SK-N-SH (cell line): ENCODE measurements around the gene ARFIP1. TPM values are rescaled to one million over a fixed set of nuclear protein-coding genes. Genes with fewer than 3 reads are reported as not detected.

ENCODE experiments used
- CTCF ChIA-PET: fragments of 300-600, 350-600 bp; formaldehyde crosslinking; extraction: SDS; loops from one replicate; lab custom pipeline; 2021; lab: Yijun Ruan, JAX
- POLR2A ChIA-PET: fragments of 350-600 bp; sonication (Branson Sonifier 250); formaldehyde crosslinking; extraction: SDS; loops from one replicate; lab custom pipeline; 2020; ENCODE audit warnings: antibody characterized with exemption, inconsistent platforms; lab: Yijun Ruan, JAX
- DNase-seq: peaks from one replicate; pipeline ENCODE4 v3.0.0; 2012
- H2AFZ ChIP-seq: fragments of 200-600 bp; sonication (generic); 2 replicates; pipeline ENCODE4 v1.8.1; 2016; ENCODE audit warnings: antibody characterized with exemption, mild to moderate bottlenecking, low read depth
- H3F3A ChIP-seq: fragments of 200-600 bp; sonication (generic); replicated peaks from 2 replicates; pipeline ENCODE3; 2016; ENCODE audit warnings: antibody characterized with exemption, mild to moderate bottlenecking; ENCODE audit not compliant: insufficient read depth
- H3K27ac ChIP-seq, 2 experiments: fragments of 200-500 bp in 1 of 2; fragments of 200-600 bp in 1 of 2; sonication (Bioruptor generic) in 1 of 2; sonication (generic), shearing (Covaris generic) in 1 of 2; 2 replicates each; pipeline versions ENCODE4 v1.5.1 to v1.6.1; 2014 to 2016; ENCODE audit warnings: low read depth in 2 of 2, inconsistent platforms in 1 of 2, low read length in 1 of 2, mild to moderate bottlenecking in 1 of 2, mixed read lengths in 1 of 2
- H3K27me3 ChIP-seq: fragments of 200-600 bp; sonication (generic), shearing (Covaris generic); 2 replicates; pipeline ENCODE4 v1.6.1; 2016; ENCODE audit warnings: mixed run types; ENCODE audit not compliant: insufficient read depth
- H3K36me3 ChIP-seq, 2 experiments: fragments of 200-500 bp in 1 of 2; fragments of 200-600 bp in 1 of 2; sonication (Bioruptor generic) in 1 of 2; sonication (generic) in 1 of 2; replicated peaks in 1 of 2; 2 replicates each; pipeline versions ENCODE3 to v1.5.1; 2014 to 2016; ENCODE audit warnings: low read length in 1 of 2, mild to moderate bottlenecking in 1 of 2; ENCODE audit not compliant: insufficient read depth in 2 of 2, control insufficient read depth in 1 of 2
- H3K4me1 ChIP-seq, 2 experiments: fragments of 200-500 bp in 1 of 2; fragments of 200-600 bp in 1 of 2; sonication (Bioruptor generic) in 1 of 2; sonication (generic), shearing (Covaris generic) in 1 of 2; 2 replicates each; pipeline versions ENCODE4 v1.5.1 to v1.6.1; 2014 to 2016; ENCODE audit warnings: low read depth in 1 of 2, low read length in 1 of 2, mixed run types in 1 of 2; ENCODE audit not compliant: insufficient read depth in 2 of 2, control insufficient read depth in 1 of 2
- H3K4me2 ChIP-seq: fragments of 200-600 bp; sonication (generic), shearing (Covaris generic); 2 replicates; pipeline ENCODE4 v1.6.1; 2017; ENCODE audit warnings: mixed run types
- H3K4me3 ChIP-seq, 2 experiments: fragments of 200-500 bp in 1 of 2; fragments of 200-600 bp in 1 of 2; sonication (Bioruptor generic) in 1 of 2; sonication (generic), shearing (Covaris generic) in 1 of 2; 2 replicates each; pipeline versions ENCODE4 v1.5.1 to v1.8.1; 2014 to 2016; ENCODE audit warnings: low read depth in 2 of 2, inconsistent platforms in 1 of 2, low read length in 1 of 2, mild to moderate bottlenecking in 1 of 2, mixed read lengths in 1 of 2, moderate library complexity in 1 of 2
- H3K79me2 ChIP-seq: fragments of 200-600 bp; sonication (generic); 2 replicates; pipeline ENCODE4 v1.8.1; 2017; ENCODE audit warnings: mild to moderate bottlenecking; ENCODE audit not compliant: insufficient read depth
- H3K9ac ChIP-seq: fragments of 200-600 bp; sonication (generic); 2 replicates; pipeline ENCODE4 v1.6.1; 2017; ENCODE audit warnings: mixed run types
- H3K9me2 ChIP-seq: fragments of 200-600 bp; sonication (generic); 2 replicates; pipeline ENCODE4 v1.6.1; 2017; ENCODE audit warnings: mixed run types
- H3K9me3 ChIP-seq: fragments of 200-600 bp; sonication (generic); 2 replicates; pipeline ENCODE4 v1.6.1; 2017; ENCODE audit warnings: mixed run types, mild to moderate bottlenecking, moderate library complexity
- H4K20me1 ChIP-seq: fragments of 200-600 bp; sonication (generic); 2 replicates; pipeline ENCODE4 v1.6.1; 2017; ENCODE audit warnings: mild to moderate bottlenecking, mixed run types; ENCODE audit not compliant: insufficient read depth
- FOSL2 ChIP-seq: IDR thresholded peaks from 2 replicates; pipeline ENCODE4 v1.4.0; 2012; ENCODE audit warnings: low read depth, mild to moderate bottlenecking, moderate library complexity, borderline replicate concordance
- FOXJ3 ChIP-seq: sonication (generic); formaldehyde crosslinking; IDR thresholded peaks from 2 replicates; pipeline ENCODE4 v1.5.1; 2020; ENCODE audit warnings: mild to moderate bottlenecking, missing genetic modification reagents
- GABPA ChIP-seq: IDR thresholded peaks from 2 replicates; pipeline ENCODE4 v1.4.0; 2012; ENCODE audit warnings: low read depth, mild to moderate bottlenecking
- GATA2 ChIP-seq: sonication (generic); formaldehyde crosslinking; IDR thresholded peaks from 2 replicates; pipeline ENCODE4 v1.5.0; 2020; ENCODE audit warnings: mild to moderate bottlenecking, missing genetic modification reagents
- JUND ChIP-seq: IDR thresholded peaks from 2 replicates; pipeline ENCODE4 v1.4.0; 2012
- POLR2AphosphoS5 ChIP-seq: IDR thresholded peaks from 2 replicates; pipeline ENCODE4 v1.6.1; 2012; ENCODE audit warnings: low read depth, low read length
- RAD21 ChIP-seq: IDR thresholded peaks from 2 replicates; pipeline ENCODE4 v1.6.1; 2012; ENCODE audit warnings: mild to moderate bottlenecking, low read length
- RCOR1 ChIP-seq: fragments of 150-350 bp; IDR thresholded peaks from 2 replicates; pipeline ENCODE4 v1.6.1; 2017; ENCODE audit warnings: antibody characterized with exemption, low read length
- RXRA ChIP-seq: IDR thresholded peaks from 2 replicates; pipeline ENCODE4 v1.4.0; 2012; ENCODE audit warnings: low read depth, mild to moderate bottlenecking, borderline replicate concordance
- SIN3A ChIP-seq: IDR thresholded peaks from 2 replicates; pipeline ENCODE4 v1.6.1; 2012; ENCODE audit warnings: low read depth, mild to moderate bottlenecking, low read length, moderate library complexity, borderline replicate concordance
- SMC3 ChIP-seq: IDR thresholded peaks from 2 replicates; pipeline ENCODE4 v1.6.1; 2012; ENCODE audit warnings: low read depth, low read length, improper control_type of control experiment
- WGBS: methylation state at CpG from one replicate; pipeline ENCODE4 v1.1.6; 2017; ENCODE audit warnings: low lambda C conversion rate; 5-methylcytosine and 5-hydroxymethylcytosine counted together
- polyA plus RNA-seq, 3 experiments: library from polyadenylated mRNA; depleted of rRNA; stranded (reverse); fragments of >200 nt; gene quantifications; 2 replicates each; pipeline ENCODE4 v1.2.3, GENCODE V29; 2012
- TF ChIP-seq, protein P1 (sequence below): fragments of 150-350 bp; IDR thresholded peaks from 2 replicates; pipeline ENCODE4 v1.6.1; 2016; ENCODE audit warnings: mild to moderate bottlenecking, low read depth, low read length
- TF ChIP-seq, protein P2 (sequence below): IDR thresholded peaks from 2 replicates; pipeline ENCODE4 v1.4.0; 2012; ENCODE audit warnings: low read depth, borderline replicate concordance
- TF ChIP-seq, protein P3 (sequence below): IDR thresholded peaks from 2 replicates; pipeline ENCODE4 v1.6.1; 2012; ENCODE audit warnings: mild to moderate bottlenecking, low read depth, low read length, moderate library complexity

The ARFIP1 gene
- polyA plus RNA-seq, 1 of the 3 experiments (the other 2 are of a cell fraction): 15.7 TPM

DNA sequence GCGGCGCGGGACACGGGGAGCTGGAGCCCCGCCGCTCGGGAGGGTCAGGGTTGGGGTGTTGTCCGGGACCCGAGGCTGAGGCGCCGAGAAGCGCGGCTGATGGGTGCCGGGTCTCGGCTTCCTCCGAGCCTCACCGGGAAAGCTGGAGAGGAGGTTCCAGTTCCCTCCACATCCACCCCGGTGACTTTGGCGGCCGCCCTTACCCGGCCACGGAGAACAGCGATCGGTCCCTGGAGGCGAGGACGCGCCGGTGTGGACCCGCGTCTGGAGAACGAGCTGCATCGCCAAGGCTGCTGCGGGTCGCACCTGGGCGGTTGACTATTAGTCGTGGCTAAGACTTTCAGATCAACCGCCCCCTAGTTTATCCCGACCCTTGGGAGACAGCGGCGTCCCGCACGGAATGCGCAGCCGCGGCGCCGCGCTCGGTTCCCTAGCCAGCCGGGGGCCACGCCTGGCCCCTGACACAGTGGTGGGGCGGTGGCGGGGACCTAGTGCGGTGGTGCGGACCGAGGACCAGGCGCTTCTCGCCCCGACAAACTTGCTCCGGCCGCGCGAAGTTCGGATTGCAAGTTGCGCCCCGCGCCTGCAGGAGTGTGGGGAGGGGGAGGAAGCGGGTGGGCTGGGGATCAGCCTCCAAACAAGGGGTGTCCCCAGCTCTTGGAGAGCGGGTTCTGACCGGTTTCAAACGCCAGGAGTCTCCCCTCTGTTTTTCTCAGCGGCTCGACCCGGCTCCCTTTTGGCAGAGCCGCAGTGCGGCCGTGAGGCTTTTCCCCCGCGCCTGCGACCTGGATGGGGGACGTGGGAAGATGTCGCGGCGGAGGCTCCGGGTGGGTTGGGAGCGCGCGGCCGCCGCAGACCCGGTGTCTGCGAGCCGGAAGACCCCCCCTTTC, 156.9 kb downstream of the ARFIP1 start:
- CTCF ChIA-PET: interaction anchor here (0.6 to 1.7 kb wide), 7 partner anchors 13 to 526 kb away, joined by 3 to 7 read pairs (median 3); no protein-coding TSS in a partner anchor
- peak overlapping the region; percentile 55 to 63 for H3K4me3 ChIP-seq
- H4K20me1 ChIP-seq: no peaks in the 10 kb centered on the region
- no peaks in the 10 kb centered on the region for H3K9me2 ChIP-seq
- peaks cover 0 to 5% of the 10 kb centered on the region in 2 experiments; a peak in 1 of 4 replicates for H3K4me1 ChIP-seq
- H3K36me3 ChIP-seq: no peaks in the 10 kb centered on the region
- TF ChIP-seq, protein P1, sequence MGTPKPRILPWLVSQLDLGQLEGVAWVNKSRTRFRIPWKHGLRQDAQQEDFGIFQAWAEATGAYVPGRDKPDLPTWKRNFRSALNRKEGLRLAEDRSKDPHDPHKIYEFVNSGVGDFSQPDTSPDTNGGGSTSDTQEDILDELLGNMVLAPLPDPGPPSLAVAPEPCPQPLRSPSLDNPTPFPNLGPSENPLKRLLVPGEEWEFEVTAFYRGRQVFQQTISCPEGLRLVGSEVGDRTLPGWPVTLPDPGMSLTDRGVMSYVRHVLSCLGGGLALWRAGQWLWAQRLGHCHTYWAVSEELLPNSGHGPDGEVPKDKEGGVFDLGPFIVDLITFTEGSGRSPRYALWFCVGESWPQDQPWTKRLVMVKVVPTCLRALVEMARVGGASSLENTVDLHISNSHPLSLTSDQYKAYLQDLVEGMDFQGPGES: no peak
- TF ChIP-seq, protein P2, sequence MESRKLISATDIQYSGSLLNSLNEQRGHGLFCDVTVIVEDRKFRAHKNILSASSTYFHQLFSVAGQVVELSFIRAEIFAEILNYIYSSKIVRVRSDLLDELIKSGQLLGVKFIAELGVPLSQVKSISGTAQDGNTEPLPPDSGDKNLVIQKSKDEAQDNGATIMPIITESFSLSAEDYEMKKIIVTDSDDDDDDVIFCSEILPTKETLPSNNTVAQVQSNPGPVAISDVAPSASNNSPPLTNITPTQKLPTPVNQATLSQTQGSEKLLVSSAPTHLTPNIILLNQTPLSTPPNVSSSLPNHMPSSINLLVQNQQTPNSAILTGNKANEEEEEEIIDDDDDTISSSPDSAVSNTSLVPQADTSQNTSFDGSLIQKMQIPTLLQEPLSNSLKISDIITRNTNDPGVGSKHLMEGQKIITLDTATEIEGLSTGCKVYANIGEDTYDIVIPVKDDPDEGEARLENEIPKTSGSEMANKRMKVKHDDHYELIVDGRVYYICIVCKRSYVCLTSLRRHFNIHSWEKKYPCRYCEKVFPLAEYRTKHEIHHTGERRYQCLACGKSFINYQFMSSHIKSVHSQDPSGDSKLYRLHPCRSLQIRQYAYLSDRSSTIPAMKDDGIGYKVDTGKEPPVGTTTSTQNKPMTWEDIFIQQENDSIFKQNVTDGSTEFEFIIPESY: no peak
- TF ChIP-seq RAD21 (no peak), RXRA (no peak), JUND (no peak), RCOR1 (no peak), FOSL2 (no peak), GABPA (no peak), SIN3A (no peak), GATA2 (no peak), SMC3 (no peak), FOXJ3 (CRISPR knock-in tag) (no peak), POLR2AphosphoS5 (no peak)
- TF ChIP-seq, protein P3, sequence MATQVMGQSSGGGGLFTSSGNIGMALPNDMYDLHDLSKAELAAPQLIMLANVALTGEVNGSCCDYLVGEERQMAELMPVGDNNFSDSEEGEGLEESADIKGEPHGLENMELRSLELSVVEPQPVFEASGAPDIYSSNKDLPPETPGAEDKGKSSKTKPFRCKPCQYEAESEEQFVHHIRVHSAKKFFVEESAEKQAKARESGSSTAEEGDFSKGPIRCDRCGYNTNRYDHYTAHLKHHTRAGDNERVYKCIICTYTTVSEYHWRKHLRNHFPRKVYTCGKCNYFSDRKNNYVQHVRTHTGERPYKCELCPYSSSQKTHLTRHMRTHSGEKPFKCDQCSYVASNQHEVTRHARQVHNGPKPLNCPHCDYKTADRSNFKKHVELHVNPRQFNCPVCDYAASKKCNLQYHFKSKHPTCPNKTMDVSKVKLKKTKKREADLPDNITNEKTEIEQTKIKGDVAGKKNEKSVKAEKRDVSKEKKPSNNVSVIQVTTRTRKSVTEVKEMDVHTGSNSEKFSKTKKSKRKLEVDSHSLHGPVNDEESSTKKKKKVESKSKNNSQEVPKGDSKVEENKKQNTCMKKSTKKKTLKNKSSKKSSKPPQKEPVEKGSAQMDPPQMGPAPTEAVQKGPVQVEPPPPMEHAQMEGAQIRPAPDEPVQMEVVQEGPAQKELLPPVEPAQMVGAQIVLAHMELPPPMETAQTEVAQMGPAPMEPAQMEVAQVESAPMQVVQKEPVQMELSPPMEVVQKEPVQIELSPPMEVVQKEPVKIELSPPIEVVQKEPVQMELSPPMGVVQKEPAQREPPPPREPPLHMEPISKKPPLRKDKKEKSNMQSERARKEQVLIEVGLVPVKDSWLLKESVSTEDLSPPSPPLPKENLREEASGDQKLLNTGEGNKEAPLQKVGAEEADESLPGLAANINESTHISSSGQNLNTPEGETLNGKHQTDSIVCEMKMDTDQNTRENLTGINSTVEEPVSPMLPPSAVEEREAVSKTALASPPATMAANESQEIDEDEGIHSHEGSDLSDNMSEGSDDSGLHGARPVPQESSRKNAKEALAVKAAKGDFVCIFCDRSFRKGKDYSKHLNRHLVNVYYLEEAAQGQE: no peak
- peak overlapping the region; percentile 90 for H3K4me2 ChIP-seq
- no peaks in the 10 kb centered on the region for H3K79me2 ChIP-seq
- H2AFZ ChIP-seq: peak overlapping the region; percentile 70; the same call in 1 of the 2 replicates
- no peaks in the 10 kb centered on the region for H3K9me3 ChIP-seq
- H3F3A ChIP-seq: no peaks in the 10 kb centered on the region
- peak; percentile 81 for DNase-seq
- peaks cover 34% of the 10 kb centered on the region for H3K27me3 ChIP-seq
- POLR2A ChIA-PET: no interaction called here
- H3K27ac ChIP-seq: no peak overlapping the region
- H3K9ac ChIP-seq: no peak overlapping the region
- 2% methylated on average over 34 of the region's 93 CpGs for WGBS
